GM23338 (cell line): Measurements from ENCODE around the gene USP46. TPM values are rescaled to one million over a fixed set of nuclear protein-coding genes. Genes with fewer than 3 reads are reported as not detected.

ENCODE experiments used
- ATAC-seq: fragments of 200-7000 bp; cut with Tn5 transposase; 3 replicates; pipeline ENCODE4 v1.9.1; 2020
- DNase-seq: peaks from one replicate; pipeline ENCODE4 v3.0.0-alpha.2; 2015; ENCODE audit warnings: low spot score
- H2AFZ ChIP-seq: fragments of 200-600 bp; sonication (generic); 2 replicates; pipeline ENCODE4 v1.8.0; 2016; ENCODE audit warnings: antibody characterized with exemption, mild to moderate bottlenecking, moderate library complexity
- H3F3A ChIP-seq: fragments of 200-600 bp; sonication (generic); replicated peaks from 2 replicates; pipeline ENCODE4 v1.8.0; 2017; ENCODE audit warnings: antibody characterized with exemption, mixed run types, low read depth
- H3K27ac ChIP-seq: fragments of 200-600 bp; sonication (generic); 2 replicates; pipeline ENCODE4 v1.6.1; 2016; ENCODE audit warnings: low read depth
- H3K27me3 ChIP-seq: fragments of 200-600 bp; sonication (generic); 2 replicates; pipeline ENCODE4 v1.8.0; 2016; ENCODE audit warnings: mild to moderate bottlenecking, mixed run types, moderate library complexity; ENCODE audit not compliant: insufficient read depth
- H3K36me3 ChIP-seq: fragments of 200-600 bp; sonication (generic); 2 replicates; pipeline ENCODE4 v1.8.0; 2016; ENCODE audit warnings: mild to moderate bottlenecking; ENCODE audit not compliant: insufficient read depth
- H3K4me1 ChIP-seq: fragments of 200-600 bp; sonication (generic); 2 replicates; pipeline ENCODE4 v1.8.0; 2016; ENCODE audit warnings: mild to moderate bottlenecking, moderate library complexity; ENCODE audit not compliant: insufficient read depth
- H3K4me2 ChIP-seq: fragments of 200-600 bp; sonication (generic); 2 replicates; pipeline ENCODE4 v1.7.1; 2017; ENCODE audit warnings: mixed run types
- H3K4me3 ChIP-seq: fragments of 200-600 bp; sonication (generic); 2 replicates; pipeline ENCODE4 v1.6.1; 2016; ENCODE audit warnings: mixed run types
- H3K79me2 ChIP-seq: fragments of 200-600 bp; sonication (generic); replicated peaks from 2 replicates; pipeline ENCODE4 v1.8.0; 2017; ENCODE audit warnings: mild to moderate bottlenecking; ENCODE audit not compliant: insufficient read depth
- H3K9me2 ChIP-seq: fragments of 200-600 bp; sonication (generic); 2 replicates; pipeline ENCODE4 v1.8.0; 2017; ENCODE audit not compliant: insufficient read depth
- H4K20me1 ChIP-seq: fragments of 200-600 bp; sonication (generic); replicated peaks from 2 replicates; pipeline ENCODE4 v1.8.0; 2017; ENCODE audit warnings: mild to moderate bottlenecking; ENCODE audit not compliant: insufficient read depth
- H3K27ac Mint-ChIP-seq: 2 replicates; pipeline ENCODE4 v1.8.0; 2020; ENCODE audit warnings: inconsistent platforms, mild to moderate bottlenecking, moderate library complexity, mixed read lengths
- H3K27me3 Mint-ChIP-seq: 3 replicates; pipeline ENCODE4 v1.8.0; 2022; ENCODE audit warnings: low read depth, mild to moderate bottlenecking, moderate library complexity, mixed read lengths, inconsistent platforms; ENCODE audit not compliant: insufficient read depth, poor library complexity
- H3K36me3 Mint-ChIP-seq: 3 replicates; pipeline ENCODE4 v1.8.0; 2021; ENCODE audit warnings: low read depth, mild to moderate bottlenecking, inconsistent platforms, moderate library complexity, mixed read lengths
- H3K4me1 Mint-ChIP-seq: 3 replicates; pipeline ENCODE4 v1.8.0; 2020; ENCODE audit warnings: mild to moderate bottlenecking, inconsistent platforms, mixed read lengths
- H3K4me3 Mint-ChIP-seq: 3 replicates; pipeline ENCODE4 v1.8.0; 2021; ENCODE audit warnings: moderate library complexity, mild to moderate bottlenecking, inconsistent platforms, mixed read lengths
- H3K9me3 Mint-ChIP-seq: 3 replicates; pipeline ENCODE4 v1.8.0; 2020; ENCODE audit warnings: moderate library complexity, mild to moderate bottlenecking, inconsistent platforms, mixed read lengths
- CREB1 ChIP-seq: fragments of 250-450 bp; sonication (Bioruptor Pico); IDR thresholded peaks from 2 replicates; pipeline ENCODE4 v1.5.0; 2020; ENCODE audit warnings: low read depth, mild to moderate bottlenecking, moderate library complexity
- EZH2 ChIP-seq: fragments of 200-600 bp; sonication (generic); IDR thresholded peaks from one replicate; pipeline ENCODE4 v1.8.0; 2017; ENCODE audit warnings: antibody characterized with exemption, mild to moderate bottlenecking, low read depth; ENCODE audit not compliant: unreplicated experiment
- EZH2phosphoT487 ChIP-seq: fragments of 200-600 bp; sonication (generic); IDR thresholded peaks from one replicate; pipeline ENCODE4 v1.8.1; 2018; ENCODE audit warnings: antibody characterized with exemption; ENCODE audit not compliant: unreplicated experiment
- JUNB ChIP-seq: IDR thresholded peaks from one replicate; pipeline ENCODE4 v1.6.1; 2016; ENCODE audit warnings: antibody characterized with exemption; ENCODE audit not compliant: unreplicated experiment
- NANOG ChIP-seq: IDR thresholded peaks from 2 replicates; pipeline ENCODE4 v1.6.1; 2016; ENCODE audit warnings: antibody characterized with exemption, borderline replicate concordance
- POLR2AphosphoS5 ChIP-seq: IDR thresholded peaks from 2 replicates; pipeline ENCODE4 v1.6.1; 2016; ENCODE audit warnings: antibody characterized with exemption, low read depth
- REST ChIP-seq: IDR thresholded peaks from one replicate; pipeline ENCODE4 v1.6.1; 2018; ENCODE audit warnings: antibody characterized with exemption; ENCODE audit not compliant: unreplicated experiment
- STAT1 ChIP-seq: IDR thresholded peaks from one replicate; pipeline ENCODE4 v1.6.1; 2016; ENCODE audit warnings: antibody characterized with exemption; ENCODE audit not compliant: unreplicated experiment
- ZNF114 ChIP-seq: fragments of 250-450 bp; sonication (Bioruptor Pico); IDR thresholded peaks from 2 replicates; pipeline ENCODE4 v1.5.0; 2020; ENCODE audit warnings: mild to moderate bottlenecking, moderate library complexity
- ZNF331 ChIP-seq: fragments of 250-450 bp; sonication (Bioruptor Pico); IDR thresholded peaks from 2 replicates; pipeline ENCODE4 v1.5.0; 2020; ENCODE audit warnings: low read depth, mild to moderate bottlenecking, moderate library complexity
- ZNF462 ChIP-seq: fragments of 250-450 bp; sonication (Bioruptor Pico); IDR thresholded peaks from 2 replicates; pipeline ENCODE4 v1.5.0; 2020; ENCODE audit warnings: mild to moderate bottlenecking, moderate library complexity
- polyA plus RNA-seq: library from polyadenylated mRNA; unstranded; fragments of >200 nt; fragmentation: Nextera tagmentation; extraction: Ambion mirVana; gene quantifications from 2 replicates; pipeline ENCODE4 v1.2.1, GENCODE V29; 2016
- total RNA-seq: library from RNA; depleted of rRNA; stranded (reverse); fragments of >200 nt; shearing (Covaris generic); gene quantifications from 2 replicates; pipeline ENCODE4 v1.2.3, GENCODE V29; 2014
- TF ChIP-seq, protein P1 (sequence below), 2 experiments: fragments of 200-600 bp in 1 of 2; sonication (generic) in 1 of 2; conservative IDR thresholded peaks; 2 replicates each; pipeline versions ENCODE4 v1.5.1 to v1.6.1; 2016 to 2017; ENCODE audit warnings: antibody characterized with exemption in 2 of 2, low read depth in 2 of 2, mild to moderate bottlenecking in 2 of 2, moderate library complexity in 1 of 2
- TF ChIP-seq, protein P2 (sequence below): IDR thresholded peaks from 2 replicates; pipeline ENCODE4 v1.6.1; 2016; ENCODE audit warnings: antibody characterized with exemption

The USP46 gene
- total and polyA plus RNA-seq, 2 experiments from 2014 or later = 40.5 to 59.4 TPM

DNA sequence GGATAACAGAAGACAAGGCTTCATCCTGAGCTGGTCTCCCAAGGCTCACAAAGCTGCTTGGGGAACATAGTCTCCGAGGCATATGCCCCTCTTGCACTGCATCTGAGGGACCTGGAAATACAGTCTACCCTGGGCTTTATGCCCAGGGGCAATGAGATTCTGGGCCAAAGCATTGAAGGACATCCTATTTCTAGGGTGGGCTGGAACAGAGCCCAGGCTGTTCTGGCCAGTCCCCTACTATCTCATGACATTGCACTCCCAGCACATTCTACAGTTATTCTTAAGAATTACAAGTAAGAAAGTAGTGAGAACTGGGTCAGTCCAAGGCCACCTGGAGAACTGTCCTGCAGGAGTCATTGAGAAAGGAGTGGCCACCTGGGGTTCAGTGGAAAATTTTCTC is 107.6 kb downstream of the USP46 start:
- Mint-ChIP-seq H3K9me3 (no peaks in the 10 kb centered on the region), H3K27ac (no peak overlapping the region), H3K4me1 (peaks cover 37% of the 10 kb centered on the region), H3K36me3 (no peaks in the 10 kb centered on the region), H3K27me3 (peaks cover 3% of the 10 kb centered on the region), H3K4me3 (no peak overlapping the region)
- Histone ChIP-seq H3K36me3 (no peaks in the 10 kb centered on the region), H3K4me2 (no peak overlapping the region), H3K27ac (no peak overlapping the region), H4K20me1 (no peaks in the 10 kb centered on the region), H3K27me3 (no peaks in the 10 kb centered on the region), H3K4me3 (no peak overlapping the region), H3K79me2 (no peaks in the 10 kb centered on the region), H2AFZ (no peak overlapping the region), H3F3A (no peaks in the 10 kb centered on the region), H3K9me2 (peaks cover 18% of the 10 kb centered on the region; the same call in 1 of the 2 replicates), H3K4me1 (peaks cover 27% of the 10 kb centered on the region)
- no peak for TF ChIP-seq NANOG
- no peak for TF ChIP-seq ZNF462
- no peak for TF ChIP-seq REST
- TF ChIP-seq, protein P1, sequence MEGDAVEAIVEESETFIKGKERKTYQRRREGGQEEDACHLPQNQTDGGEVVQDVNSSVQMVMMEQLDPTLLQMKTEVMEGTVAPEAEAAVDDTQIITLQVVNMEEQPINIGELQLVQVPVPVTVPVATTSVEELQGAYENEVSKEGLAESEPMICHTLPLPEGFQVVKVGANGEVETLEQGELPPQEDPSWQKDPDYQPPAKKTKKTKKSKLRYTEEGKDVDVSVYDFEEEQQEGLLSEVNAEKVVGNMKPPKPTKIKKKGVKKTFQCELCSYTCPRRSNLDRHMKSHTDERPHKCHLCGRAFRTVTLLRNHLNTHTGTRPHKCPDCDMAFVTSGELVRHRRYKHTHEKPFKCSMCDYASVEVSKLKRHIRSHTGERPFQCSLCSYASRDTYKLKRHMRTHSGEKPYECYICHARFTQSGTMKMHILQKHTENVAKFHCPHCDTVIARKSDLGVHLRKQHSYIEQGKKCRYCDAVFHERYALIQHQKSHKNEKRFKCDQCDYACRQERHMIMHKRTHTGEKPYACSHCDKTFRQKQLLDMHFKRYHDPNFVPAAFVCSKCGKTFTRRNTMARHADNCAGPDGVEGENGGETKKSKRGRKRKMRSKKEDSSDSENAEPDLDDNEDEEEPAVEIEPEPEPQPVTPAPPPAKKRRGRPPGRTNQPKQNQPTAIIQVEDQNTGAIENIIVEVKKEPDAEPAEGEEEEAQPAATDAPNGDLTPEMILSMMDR (conservative IDR thresholded peaks at IDR 0.05; ENCODE audit: low read depth in 2 of 2) = no peak
- no peak for TF ChIP-seq CREB1 (CRISPR knock-in tag)
- TF ChIP-seq ZNF114 = no peak
- TF ChIP-seq ZNF331 = no peak
- no peak for TF ChIP-seq EZH2phosphoT487
- no peak for TF ChIP-seq POLR2AphosphoS5
- TF ChIP-seq, protein P2, sequence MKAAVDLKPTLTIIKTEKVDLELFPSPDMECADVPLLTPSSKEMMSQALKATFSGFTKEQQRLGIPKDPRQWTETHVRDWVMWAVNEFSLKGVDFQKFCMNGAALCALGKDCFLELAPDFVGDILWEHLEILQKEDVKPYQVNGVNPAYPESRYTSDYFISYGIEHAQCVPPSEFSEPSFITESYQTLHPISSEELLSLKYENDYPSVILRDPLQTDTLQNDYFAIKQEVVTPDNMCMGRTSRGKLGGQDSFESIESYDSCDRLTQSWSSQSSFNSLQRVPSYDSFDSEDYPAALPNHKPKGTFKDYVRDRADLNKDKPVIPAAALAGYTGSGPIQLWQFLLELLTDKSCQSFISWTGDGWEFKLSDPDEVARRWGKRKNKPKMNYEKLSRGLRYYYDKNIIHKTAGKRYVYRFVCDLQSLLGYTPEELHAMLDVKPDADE = no peak
- TF ChIP-seq EZH2 = no peak
- no peak for TF ChIP-seq JUNB
- TF ChIP-seq STAT1 = no peak
- ATAC-seq (no peak), DNase-seq (no peak)
